HG03045 (cell line): ENCODE measurements around the gene TIMM23B.
A peak's percentile ranks its signal among the peaks of the same experiment; 100 is the strongest.
"Not testable (repeated sequence)": the region's sequence is repeated elsewhere in the genome, so short reads cannot be mapped to it uniquely, and the experiment has no call there.

Experiments used
- ATAC-seq: cut with Tn5 transposase; IDR thresholded peaks from one replicate; pipeline ENCODE4 v1.9.1; 2021; ENCODE audit warnings: mild to moderate bottlenecking, moderate library complexity; ENCODE audit not compliant: unreplicated experiment

Gene TIMM23B, protein sequence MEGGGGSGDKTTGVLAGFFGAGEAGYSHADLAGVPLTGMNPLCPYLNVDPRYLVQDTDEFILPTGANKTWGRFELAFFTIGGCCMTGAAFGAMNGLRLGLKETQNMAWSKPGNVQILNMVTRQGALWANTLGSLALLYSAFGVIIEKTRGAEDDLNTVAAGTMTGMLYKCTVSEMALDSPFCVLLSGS

DNA sequence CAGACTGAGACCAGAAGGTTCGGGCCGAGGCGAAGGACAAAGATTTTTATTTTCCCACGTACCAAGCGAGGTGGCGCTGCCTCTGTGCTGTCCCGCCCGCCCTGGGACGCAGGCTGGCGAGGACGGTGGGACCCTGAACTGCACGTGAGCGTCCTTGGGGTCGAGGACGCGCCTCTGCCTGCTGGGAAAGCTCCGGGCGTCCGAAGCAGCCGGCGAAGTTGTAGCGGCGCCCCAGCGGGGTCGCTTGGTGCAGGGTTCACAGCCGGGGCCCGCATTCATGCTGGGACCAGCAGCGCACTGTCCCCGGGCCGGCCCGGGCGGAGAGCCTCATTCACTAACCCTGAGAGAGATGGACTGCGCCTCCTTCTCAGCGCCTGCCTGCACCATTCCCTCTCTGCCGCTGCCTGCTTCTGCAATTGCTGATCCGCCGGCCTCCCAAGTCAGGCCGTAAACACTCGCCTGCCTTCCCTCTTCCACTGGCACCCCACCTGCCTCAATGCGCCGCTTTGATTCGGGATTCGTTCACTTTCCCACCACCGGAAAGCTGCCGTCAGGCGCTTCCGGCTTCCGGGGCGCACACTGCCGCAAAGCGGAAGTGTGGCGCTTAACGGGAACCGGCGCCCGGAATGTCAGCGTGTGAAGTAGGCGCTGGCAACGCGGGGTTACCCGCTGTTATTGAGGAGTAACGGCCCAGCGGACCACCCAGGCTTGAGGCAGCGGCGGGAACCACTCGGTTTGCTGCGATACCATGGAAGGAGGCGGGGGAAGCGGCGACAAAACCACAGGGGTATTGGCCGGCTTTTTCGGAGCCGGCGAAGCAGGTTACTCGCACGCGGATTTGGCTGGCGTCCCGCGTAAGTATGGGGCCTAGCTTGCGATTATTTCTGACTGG is at the start of gene TIMM23B, which contains the start of gene PARG:
TIMM23B (plus strand) TSS at position 607 of the 892 bp plus-strand sequence; CDS start at position 749, 142 bp downstream.
PARG (minus strand) TSS at position 581 of the 892 bp plus-strand sequence; CDS start at position 279, 302 bp downstream.
- peak; percentile 73 for ATAC-seq

DNA sequence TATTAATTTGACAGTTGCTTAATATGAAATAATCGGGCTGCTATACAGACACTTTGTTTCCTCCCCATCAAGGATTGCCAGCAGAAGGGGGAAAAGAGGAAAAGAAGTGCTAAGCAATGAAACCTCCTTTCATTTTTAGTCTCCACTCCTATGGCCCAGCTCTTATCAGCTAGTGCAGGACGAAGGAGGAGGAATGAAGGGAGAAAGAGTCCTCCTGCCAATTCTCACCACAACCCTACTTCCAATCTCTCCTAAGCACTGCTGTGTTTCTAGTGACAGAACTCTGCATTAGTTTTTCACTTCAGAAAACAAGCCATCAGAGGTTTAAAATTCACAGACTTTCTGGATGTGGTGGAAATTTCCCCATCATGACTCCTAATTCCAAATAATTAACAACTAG is 41.9 kb upstream of the TIMM23B start:
- not testable (repeated sequence) for ATAC-seq

DNA sequence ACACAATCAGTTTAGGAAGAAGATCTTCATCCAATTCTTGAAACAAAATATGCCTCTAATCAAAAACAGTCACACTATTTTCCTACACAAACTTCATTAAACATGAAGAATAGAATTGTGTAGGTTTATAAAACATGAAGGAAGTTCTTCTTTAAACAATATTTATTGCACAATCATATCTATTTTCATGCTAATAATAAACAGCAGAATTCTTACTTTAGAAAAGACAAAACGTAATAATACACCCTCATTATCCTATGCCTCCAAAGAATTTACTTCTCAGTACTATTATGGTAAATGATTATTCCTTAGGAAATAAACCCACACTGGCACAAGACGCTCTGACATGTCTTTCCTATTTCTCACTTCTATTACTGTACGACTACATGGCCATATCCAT is 41.4 kb upstream of the TIMM23B start:
- not testable (repeated sequence) for ATAC-seq

DNA sequence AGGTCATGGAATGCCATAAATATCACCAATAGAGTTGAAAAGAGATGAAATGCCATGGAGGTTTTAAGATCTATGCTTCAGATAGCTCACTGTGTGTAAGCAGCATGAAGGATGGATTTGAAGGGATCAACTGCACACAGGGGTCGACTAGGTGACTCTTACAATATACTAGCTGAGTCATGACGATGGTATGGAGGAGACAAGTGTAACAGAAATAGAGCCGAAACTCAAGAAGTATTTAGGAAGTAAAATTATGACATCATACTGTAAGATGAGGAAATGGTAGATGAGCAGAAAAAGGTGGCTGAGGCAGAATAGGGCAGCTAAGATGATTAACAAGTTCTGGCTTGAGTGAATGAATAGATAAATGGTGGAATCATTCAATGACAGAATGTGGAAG is 38.0 kb upstream of the TIMM23B start:
- not testable (repeated sequence) for ATAC-seq

DNA sequence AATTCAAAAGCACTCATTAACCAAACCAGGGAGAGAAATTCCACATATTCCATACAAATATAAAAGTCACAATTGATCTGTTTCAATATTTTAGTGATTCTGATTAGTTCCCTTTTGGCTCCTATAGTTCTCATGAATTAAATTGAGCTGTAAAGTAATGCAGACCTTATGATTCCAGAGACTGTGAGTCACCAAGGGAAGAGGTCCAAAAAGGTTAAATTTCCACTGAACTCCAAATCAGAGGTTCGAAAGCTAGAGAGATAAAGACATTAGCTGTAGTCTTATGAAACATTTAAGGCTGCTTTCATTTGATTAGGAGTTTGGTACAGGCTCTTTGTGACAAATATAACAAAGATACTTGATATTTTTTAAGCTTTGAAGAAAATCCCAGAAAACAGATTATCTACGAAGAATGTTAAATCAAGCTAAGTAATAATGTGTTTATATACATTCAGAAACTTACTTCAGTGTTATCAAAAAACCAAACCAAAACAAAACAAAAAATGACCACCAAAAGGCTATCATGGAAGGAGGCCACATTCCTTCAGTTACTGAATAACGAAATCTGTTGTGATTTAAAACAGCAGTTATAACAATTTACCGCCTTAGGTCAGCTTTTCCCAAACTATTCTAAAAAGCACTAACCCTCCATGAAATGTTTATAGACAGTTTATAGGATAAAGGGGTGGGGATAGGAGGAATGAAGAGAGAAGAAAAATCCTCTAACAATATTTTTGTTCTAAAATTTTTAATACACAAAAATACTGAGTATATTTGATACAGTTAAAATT is 33.4 kb upstream of the TIMM23B start:
- not testable (repeated sequence) for ATAC-seq

DNA sequence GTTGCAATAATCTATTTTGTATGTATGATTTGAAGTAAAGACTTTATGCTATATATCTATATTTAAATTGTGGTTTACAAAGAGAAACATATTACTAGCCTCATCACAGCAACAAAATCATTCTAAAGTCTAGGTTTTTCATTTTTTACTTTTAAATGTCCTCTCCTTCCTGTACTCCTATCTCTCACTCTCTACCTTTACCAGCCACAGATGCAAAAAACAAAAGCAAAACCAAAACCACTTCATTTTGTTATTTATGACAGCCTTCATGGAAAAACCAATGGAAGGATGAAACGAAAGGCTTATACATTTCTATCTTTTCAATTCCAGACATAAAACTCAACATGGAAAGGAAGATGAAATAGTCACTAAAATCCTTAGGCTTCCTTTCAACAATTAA is 31.6 kb upstream of the TIMM23B start:
- ATAC-seq: not testable (repeated sequence)

DNA sequence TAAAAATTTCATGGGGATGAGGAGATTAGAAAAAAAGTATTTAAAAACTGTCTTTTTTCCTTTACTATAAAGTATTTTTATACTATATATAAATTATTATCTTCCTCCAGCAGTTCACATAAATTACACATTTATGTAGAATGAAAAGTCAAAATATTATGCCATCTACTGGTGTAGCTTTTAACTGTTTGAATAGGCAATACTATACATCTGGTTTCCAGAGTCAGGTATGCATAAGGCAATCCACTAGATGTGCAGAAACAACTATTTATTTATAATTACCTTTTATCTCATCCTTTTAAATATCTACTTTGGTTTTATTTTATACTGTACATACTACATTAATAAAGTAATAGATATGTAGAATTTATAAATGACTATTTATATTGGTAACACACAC is 25.4 kb upstream of the TIMM23B start:
- not testable (repeated sequence) for ATAC-seq

DNA sequence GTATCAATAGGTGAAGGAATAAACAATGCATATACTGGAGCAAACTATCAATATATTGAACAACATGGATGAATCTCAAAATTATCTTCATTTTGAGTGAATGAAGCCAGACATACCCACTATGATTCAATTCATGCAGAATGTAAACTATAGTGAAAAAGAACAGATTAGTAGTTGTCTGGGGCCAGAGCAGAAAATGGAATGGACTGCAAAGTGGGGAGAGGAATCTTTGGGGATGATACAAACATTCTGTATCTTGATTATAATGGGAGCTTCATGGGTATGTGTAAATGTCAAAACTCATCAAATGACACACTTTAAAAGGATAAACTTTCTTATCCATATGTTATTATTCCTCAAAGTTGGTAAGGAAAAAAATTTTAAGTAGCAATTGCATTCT is 23.9 kb upstream of the TIMM23B start:
- ATAC-seq: not testable (repeated sequence)

DNA sequence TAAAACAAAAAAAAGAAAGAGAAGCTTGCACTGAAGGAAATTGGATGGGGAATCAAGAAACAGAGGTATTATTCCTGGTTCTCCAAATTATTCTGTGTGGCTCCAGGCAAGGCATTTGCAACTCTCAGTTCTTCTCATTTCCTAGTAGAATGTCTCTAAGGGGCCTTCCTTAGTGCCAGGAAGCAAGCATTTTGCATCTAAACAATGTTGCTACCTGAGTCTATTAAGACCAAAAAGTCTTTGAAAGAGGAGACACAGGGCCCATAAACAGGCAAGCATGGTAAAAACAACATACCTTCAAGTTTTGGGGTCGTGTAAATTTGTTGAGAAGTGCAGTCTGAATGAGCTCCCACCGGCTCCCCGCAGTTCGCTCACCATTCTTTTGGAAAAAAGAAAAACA is 19.8 kb upstream of the TIMM23B start:
- not testable (repeated sequence) for ATAC-seq

DNA sequence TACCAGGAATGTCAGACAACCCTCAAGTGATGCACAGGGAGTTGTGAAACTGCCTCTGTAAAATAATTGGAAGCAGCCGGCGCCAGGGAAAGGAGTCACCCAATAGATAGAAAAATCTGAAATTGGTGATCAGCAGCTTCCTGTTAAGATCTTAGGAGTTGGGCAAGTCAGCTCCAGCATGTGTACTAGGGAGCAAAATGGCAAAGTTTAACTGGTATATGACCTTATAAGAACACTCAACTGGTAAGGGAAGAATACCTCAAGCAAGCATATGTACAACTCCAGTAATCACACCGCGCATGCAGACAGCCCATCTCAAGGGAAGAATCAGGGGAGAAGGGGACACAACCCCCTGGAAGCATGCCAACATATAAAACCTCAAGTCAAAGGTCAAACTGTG is 18.3 kb upstream of the TIMM23B start:
- ATAC-seq: not testable (repeated sequence)

DNA sequence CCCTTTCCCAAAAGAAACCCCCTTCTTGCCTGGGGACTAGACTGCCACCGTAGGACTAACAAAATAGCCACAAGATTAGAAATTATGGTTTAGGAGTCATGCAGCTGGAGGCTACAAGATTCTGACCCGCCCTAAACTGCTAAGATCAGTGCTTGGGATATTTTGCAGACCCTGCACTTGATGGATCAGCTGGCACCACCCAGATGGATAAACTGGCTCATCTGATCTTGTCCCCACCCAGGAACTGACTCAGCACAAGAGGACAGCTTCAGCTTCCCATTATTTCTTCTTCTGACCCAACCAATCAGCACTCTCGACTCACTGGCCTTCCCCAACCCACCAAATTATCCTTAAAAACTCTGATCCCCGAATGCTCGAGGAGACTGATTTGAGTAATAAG is 10.6 kb upstream of the TIMM23B start:
- ATAC-seq: not testable (repeated sequence)

DNA sequence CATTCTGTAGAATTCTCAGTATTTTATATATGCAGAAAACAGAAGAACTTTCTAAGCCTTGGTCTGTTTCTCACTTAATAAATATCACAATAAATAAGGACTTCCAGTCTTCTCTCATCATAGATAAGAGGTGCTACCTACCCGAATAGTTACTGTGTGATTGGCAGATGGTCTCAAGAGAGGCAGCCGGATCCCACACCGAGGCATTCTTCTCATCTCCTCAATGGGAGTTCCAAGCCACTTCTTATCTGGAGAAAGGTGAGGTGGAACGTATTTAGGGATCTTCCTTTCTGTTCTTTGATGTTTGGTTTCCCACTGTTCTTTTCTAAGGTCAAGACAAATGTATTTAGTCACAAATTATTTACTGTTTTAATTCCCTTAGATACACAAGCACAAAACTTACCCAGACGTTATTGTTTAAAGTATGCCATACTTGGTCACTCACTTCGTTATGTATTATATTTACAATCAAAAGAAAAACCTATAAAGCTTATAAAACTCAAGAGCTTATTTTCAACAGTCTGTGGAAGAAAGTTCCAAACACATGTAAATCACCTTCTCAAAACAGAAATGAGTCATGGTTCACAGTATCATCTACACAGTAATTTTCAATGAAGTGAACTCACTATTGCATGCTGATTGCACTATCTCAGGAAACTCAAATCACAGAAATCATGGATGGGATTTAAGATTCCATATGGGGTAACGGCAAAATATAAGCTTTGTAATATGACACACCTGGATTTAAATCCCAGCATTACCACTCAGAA is 9.7 kb upstream of the TIMM23B start:
- not testable (repeated sequence) for ATAC-seq

DNA sequence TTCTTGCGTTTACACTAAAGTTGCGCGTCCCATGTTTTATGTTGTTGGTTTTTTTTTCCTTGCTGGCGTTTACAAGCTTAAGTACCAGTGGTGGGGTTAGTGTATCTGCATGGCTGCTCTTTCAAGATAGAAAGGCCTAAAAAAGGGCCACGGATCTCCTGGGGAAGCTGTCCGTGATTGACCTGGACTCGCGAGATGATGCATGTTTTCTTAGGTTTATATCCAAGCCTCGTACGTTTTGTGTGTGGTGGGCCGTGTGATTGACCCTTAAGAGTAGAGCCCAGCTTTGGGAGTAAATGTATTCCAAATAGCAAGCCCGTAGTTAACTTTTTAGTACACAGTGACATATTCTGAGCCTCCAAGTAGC is 469 bp downstream of the TIMM23B start:
- ATAC-seq: peak; percentile 14

DNA sequence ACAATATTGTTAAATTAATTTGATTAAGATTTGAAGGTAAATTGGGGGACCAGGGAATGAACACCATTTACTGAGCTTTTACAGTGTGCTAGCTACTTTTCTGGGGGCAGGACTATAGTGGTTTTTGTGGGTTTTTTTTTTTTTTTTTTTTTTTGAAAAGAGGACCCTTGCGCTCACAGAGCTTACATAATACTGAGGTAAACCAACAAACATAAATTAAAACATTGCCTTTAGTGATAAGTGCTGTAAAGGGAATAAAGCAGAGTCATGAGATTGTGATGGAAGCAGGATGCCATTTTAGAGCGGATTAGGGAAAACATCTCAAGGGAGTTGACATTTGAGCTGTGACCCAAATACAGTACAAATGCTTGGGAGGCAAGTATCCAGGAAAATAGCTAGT is 1.8 kb downstream of the TIMM23B start:
- not testable (repeated sequence) for ATAC-seq

DNA sequence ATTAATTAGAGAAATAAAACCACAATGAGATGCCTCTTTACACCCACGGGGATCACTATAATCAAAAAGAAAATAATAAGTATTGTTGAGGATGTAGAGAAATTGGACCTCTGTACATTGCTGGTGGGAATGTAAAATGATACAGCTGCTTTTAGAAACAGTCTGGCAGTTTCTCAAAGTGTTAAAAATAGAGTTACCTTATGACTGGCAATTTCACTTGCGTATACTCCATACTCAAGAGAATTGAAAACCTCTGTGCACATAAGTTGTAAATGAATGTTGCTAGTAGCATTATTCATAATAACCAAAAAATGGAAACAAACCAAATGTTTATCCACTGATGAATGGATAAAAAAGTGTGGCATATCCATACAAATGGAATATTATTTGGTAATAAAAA is 6.3 kb downstream of the TIMM23B start:
- peak; percentile 69 for ATAC-seq

DNA sequence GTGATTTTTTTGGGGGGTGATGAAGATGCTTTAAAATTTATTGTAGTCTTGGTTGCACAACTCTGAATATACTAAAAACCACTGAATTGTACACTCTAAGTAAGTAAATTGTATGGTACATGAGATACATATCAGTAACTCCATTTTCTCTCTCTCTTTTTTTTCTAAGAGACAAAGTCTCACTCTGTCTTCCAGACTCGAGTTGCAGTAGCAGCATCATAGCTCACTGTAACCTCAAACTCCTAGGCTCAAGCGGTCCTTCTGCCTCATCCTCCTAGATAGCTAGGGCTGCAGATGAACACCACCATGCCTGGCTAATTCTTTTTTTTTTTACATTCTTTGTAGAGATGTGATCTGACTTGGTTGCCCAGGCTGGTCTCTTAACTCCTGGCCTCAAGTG is 6.9 kb downstream of the TIMM23B start:
- ATAC-seq: not testable (repeated sequence)

DNA sequence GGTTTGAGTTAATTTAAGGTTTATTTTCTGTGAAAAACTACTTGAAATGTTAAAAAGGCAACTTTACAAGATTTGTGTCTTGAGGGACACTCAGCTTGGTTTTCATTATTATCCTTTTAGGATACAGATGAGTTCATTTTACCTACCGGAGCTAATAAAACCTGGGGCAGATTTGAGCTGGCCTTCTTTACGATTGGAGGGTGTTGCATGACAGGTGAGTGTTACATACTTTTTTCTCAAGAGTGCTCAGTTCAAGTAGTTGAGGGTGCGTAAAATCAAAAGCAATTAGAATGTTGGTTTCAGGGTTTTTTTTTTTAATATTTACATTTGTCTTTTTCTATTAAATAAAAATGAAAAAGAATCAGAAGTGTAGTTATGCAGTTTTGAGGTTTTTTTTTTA is 10.2 kb downstream of the TIMM23B start:
- ATAC-seq: not testable (repeated sequence)

DNA sequence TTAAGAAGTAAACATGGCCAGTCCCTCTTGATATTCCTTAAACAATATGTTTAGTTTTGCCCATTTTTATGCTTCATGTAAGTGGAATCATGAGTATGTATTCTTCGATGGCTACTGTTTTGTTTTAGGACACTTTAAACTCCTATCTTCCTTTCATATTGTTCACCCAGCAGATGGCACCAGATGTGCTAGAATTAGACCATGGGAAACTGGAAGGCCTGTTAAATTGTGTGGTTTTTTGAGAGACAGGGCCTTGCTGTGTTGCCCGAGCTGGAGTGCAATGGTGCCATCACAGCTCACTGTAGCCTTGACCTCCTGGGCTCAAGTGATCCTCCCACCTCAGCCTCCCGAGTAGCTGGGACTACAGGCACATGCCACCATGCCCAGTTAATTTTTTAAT is 11.3 kb downstream of the TIMM23B start:
- ATAC-seq: not testable (repeated sequence)

DNA sequence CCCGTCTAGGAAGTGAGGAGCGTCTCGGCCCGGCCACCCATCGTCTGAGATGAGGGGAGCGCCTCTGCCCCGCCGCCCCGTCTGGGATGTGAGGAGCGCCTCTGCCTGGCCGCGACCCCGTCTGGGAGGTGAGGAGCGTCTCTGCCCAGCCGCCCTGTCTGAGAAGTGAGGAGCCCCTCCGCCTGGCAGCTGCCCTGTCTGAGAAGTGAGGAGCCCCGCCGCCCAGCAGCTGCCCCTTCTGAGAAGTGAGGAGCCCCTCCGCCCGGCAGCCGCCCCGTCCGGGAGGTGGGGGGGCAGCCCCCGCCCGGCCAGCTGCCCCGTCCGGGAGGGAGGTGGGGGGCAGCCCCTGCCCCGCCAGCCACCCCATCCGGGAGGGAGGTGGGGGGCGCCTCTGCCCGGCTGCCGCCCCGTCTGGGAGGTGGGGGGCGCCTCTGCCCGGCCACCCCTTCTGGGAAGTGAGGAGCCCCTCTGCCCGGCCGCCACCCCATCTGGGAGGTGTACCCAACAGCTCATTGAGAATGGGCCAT is 28.5 kb downstream of the TIMM23B start:
- ATAC-seq: not testable (repeated sequence)

DNA sequence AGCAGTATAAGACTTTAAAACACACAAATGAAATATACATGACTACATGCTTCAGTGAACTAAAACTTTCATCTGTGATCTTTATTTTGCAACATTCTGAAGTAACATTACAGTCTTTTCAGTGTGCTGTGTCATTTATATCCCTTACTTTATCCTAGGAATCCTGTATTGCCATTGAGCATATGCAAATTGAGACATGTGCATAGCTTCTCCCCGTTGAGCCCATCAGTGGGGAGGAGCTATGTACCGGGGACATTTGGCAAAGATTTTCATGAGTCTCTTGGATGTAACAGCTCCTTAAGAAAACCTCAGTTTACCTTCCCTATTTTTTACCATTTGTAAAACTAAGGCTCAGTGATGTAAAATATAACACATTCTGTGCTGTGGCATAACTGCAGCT is 29.6 kb downstream of the TIMM23B start:
- ATAC-seq: not testable (repeated sequence)
